ENCODE data around the gene THSD7A. TPM values are rescaled to one million over a fixed set of nuclear protein-coding genes. Genes with fewer than 3 reads are reported as not detected.

Gene THSD7A
- total RNA-seq, 2 experiments from 2014 or later = not detected

DNA sequence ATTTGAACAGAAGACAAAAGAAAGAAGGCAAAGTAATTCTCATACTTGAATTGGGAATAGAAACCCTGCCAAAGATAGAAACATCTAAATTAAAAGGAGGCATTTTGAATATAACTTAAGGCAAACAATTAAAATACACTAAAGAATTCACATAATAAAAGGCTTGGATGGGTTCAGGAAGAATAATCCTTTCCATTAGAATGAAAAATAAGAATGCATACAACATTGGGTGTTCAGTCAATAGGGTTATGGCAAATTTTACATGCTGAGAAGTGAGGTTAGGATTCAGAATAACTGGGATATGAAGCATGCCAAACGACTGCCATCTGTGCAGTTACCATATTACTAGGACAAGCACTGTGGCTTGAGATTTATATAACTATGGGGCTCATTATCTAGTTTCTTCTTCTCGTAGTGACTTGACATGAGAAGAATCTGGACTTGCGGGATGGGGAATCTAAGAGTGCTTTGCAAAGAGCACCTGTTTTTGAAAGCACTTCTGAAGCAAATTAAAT lies 326.5 kb downstream of the THSD7A start:
- ATAC-seq (no peak), DNase-seq (no peak)
- Mint-ChIP-seq H3K27ac (no peak overlapping the region), H3K9me3 (peaks cover 7% of the 10 kb centered on the region), H3K4me3 (no peak overlapping the region), H3K27me3 (no peaks in the 10 kb centered on the region), H3K36me3 (ENCODE audit: low read depth) (no peaks in the 10 kb centered on the region), H3K4me1 (ENCODE audit: low read depth) (no peaks in the 10 kb centered on the region)
- CTCF ChIA-PET = no interaction called here
- TF ChIP-seq, protein P1, sequence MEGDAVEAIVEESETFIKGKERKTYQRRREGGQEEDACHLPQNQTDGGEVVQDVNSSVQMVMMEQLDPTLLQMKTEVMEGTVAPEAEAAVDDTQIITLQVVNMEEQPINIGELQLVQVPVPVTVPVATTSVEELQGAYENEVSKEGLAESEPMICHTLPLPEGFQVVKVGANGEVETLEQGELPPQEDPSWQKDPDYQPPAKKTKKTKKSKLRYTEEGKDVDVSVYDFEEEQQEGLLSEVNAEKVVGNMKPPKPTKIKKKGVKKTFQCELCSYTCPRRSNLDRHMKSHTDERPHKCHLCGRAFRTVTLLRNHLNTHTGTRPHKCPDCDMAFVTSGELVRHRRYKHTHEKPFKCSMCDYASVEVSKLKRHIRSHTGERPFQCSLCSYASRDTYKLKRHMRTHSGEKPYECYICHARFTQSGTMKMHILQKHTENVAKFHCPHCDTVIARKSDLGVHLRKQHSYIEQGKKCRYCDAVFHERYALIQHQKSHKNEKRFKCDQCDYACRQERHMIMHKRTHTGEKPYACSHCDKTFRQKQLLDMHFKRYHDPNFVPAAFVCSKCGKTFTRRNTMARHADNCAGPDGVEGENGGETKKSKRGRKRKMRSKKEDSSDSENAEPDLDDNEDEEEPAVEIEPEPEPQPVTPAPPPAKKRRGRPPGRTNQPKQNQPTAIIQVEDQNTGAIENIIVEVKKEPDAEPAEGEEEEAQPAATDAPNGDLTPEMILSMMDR (IDR thresholded peaks at IDR 0.05) = no peak
- POLR2A ChIA-PET = no interaction called here
- intact Hi-C loops (cut with micrococcal nuclease) = no loop called here

DNA sequence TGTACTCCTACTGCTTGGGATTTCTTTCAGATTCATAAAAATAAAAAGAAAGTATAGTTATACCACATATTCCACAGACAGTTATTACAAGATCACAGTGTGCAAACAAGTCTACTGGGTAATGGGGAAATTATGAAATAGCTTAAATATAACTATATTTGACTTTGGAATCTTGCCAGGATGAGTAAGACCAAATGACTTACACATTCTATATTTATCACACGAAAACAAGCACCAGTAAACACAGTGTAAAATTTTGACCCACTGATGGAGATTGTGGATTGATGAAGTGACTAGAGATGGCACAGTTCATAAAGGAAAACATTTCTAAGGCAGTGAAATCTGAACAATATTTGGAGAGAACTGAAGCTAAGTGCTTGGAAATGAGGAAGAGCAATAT lies 339.7 kb downstream of the THSD7A start:
- no peak for DNase-seq
- intact Hi-C loops (cut with micrococcal nuclease) = no loop called here
- CTCF ChIA-PET = no interaction called here

DNA sequence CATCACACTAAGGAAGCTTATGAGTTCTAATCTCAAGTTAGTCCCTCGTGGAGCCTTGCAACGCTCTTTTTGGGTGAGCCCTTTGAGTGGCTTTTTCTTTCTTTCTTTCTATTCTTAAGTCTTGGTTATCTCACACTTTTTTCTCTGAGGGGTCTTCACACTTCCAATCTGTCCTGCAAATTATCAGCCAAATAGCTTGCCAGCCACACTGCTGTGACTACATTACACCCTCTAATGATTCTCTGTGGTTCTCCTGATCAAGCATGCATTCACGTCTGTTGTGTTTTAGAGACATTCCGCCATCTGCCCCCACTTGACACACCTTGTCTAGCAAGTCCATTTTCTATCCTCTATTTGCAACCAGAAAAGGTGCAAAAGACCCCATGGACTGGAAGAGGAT lies 340.2 kb downstream of the THSD7A start:
- POLR2A ChIA-PET = interaction anchor here (0.6 kb wide), 1 partner anchor 77 kb away, joined by 3 read pairs; no protein-coding TSS in a partner anchor
- CTCF ChIA-PET = no interaction called here
- no peak overlapping the region for H3K4me3 Mint-ChIP-seq

More for the DNA sequence above, 339.7 kb downstream of the THSD7A start:
- POLR2A ChIA-PET = interaction anchor here (0.6 kb wide), 1 partner anchor 77 kb away, joined by 3 read pairs; no protein-coding TSS in a partner anchor
- TF ChIP-seq, protein P1 (IDR thresholded peaks at IDR 0.05) = no peak
- Mint-ChIP-seq H3K27me3 (no peaks in the 10 kb centered on the region), H3K4me1 (ENCODE audit: low read depth) (no peaks in the 10 kb centered on the region), H3K27ac (no peak overlapping the region), H3K4me3 (no peak overlapping the region), H3K9me3 (no peaks in the 10 kb centered on the region), H3K36me3 (ENCODE audit: low read depth) (no peaks in the 10 kb centered on the region)
- ATAC-seq = no peak

DNA sequence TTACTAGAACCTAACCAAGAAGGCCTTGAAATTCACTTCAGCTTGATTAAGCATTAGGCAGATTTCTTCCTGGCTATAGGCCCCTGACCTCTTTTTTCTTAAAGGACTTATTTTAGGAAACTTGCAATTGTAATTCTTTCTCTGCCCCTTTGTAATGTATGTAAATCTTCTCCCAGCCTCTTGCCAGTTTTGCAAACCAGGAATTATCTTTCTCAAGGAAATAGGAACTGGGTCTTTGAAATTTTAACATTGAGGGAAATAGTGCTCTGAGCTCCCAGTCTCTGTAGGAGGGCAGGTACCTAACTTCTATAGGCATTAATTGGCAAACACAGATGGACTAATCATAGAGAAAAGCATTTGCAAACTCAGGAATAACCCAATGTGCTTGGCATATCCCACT lies 342.7 kb downstream of the THSD7A start:
- no peak for ATAC-seq
- H3K36me3 Mint-ChIP-seq (ENCODE audit: low read depth) = no peaks in the 10 kb centered on the region
- no peaks in the 10 kb centered on the region for H3K27me3 Mint-ChIP-seq
- peaks cover 1% of the 10 kb centered on the region for H3K9me3 Mint-ChIP-seq
- H3K4me3 Mint-ChIP-seq = no peak overlapping the region
- H3K4me1 Mint-ChIP-seq (ENCODE audit: low read depth) = no peaks in the 10 kb centered on the region
- intact Hi-C loops (cut with micrococcal nuclease) = no loop called here
- TF ChIP-seq, protein P1 (IDR thresholded peaks at IDR 0.05) = no peak
- H3K27ac Mint-ChIP-seq = no peak overlapping the region
- no peak for DNase-seq
- ChIA-PET POLR2A (no interaction called here), CTCF (no interaction called here)

More for the DNA sequence above, 340.2 kb downstream of the THSD7A start:
- Mint-ChIP-seq H3K27ac (no peak overlapping the region), H3K27me3 (no peaks in the 10 kb centered on the region), H3K9me3 (peaks cover 1% of the 10 kb centered on the region), H3K36me3 (ENCODE audit: low read depth) (no peaks in the 10 kb centered on the region), H3K4me1 (ENCODE audit: low read depth) (no peaks in the 10 kb centered on the region)
- intact Hi-C loops (cut with micrococcal nuclease) = no loop called here
- DNase-seq = no peak
- ATAC-seq = no peak
- TF ChIP-seq, protein P1 (IDR thresholded peaks at IDR 0.05) = no peak

DNA sequence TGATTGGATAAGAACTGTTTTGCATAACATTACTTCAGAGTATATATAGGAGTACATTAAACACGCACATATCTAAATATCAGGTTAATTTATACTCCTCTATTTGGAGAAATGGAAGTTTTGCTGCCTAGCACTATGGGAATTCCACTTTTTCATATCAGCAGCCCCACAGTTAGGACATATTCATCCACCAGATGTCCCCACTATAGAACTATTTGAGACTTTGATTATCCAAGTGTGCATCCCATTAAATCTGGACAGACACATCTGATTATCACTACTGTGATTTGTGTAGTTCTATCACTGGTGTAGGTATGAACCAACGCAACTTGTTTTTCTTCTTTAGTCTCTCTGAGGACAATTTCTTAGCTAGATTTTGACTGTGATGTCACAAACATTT lies 345.7 kb downstream of the THSD7A start:
- H3K27ac Mint-ChIP-seq = no peak overlapping the region
- TF ChIP-seq, protein P1 (IDR thresholded peaks at IDR 0.05) = no peak
- H3K4me1 Mint-ChIP-seq (ENCODE audit: low read depth) = no peaks in the 10 kb centered on the region
- intact Hi-C loops (cut with micrococcal nuclease) = no loop called here
- no peak overlapping the region for H3K4me3 Mint-ChIP-seq
- no peaks in the 10 kb centered on the region for H3K36me3 Mint-ChIP-seq (ENCODE audit: low read depth)
- POLR2A ChIA-PET = no interaction called here
- ATAC-seq (no peak), DNase-seq (no peak)
- H3K9me3 Mint-ChIP-seq = peaks cover 1% of the 10 kb centered on the region
- CTCF ChIA-PET = no interaction called here
- no peaks in the 10 kb centered on the region for H3K27me3 Mint-ChIP-seq

All from activated CD8-positive, alpha-beta T cell treated with anti-CD3 and anti-CD28 coated beads for 36 hours (primary cell).